Measurements from ENCODE around the gene GRB10.
A peak's percentile ranks its signal among the peaks of the same experiment; 100 is the strongest.

Gene GRB10

DNA sequence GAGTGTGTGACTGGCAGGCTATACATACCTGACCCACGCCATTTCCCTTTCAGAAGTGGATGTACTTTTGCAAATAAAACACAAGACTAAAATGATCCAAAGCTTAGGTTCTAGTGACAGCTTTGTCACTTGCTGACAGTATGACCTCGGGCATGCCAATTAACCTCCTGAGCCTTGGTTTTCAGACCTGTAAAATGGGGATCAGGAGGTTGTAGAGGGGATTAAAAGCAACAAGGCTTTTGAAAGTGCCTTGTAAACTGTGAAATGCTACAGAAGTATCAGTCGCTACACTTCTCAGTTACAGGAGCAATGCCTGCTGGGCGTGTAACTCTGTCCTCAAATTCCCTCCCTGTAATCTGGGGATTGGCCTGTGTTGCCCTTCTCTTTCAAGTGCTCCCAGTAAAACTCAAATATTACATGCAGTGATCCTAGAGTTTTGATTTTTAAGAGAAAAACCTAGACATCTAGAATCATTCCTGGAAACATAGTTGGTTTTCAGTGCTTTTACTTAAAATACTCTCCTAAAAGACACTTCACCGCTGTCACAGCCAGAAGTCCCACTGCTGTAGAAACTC, 8.8 kb upstream of the GRB10 start:
- H3K27ac ChIP-seq (ENCODE audit: low read depth, low read length, severe bottlenecking), result peak overlapping the region; percentile 78

DNA sequence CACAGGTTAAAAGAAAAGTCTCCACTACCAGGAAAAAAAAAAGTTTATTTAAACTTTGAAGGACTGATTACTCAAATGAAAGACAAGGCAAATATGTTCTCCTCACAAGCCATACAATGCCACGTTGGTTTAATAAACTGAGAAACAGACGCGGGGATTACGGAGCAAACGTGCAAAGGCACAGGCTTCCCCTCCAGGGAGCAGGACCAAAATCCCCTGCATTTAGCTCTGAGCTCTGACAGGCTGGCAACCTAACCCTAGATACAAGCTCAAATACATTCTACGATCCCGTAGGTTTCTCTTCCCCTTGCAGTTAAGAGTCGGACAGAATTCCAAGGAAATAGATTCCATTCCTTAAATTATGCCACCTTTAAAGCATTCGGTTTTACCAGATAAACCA, 7.7 kb upstream of the GRB10 start:
- H3K9me3 ChIP-seq (ENCODE audit: control insufficient read depth, low read length), result peaks cover 10% of the 10 kb centered on the region
- H3K4me1 ChIP-seq (ENCODE audit: control insufficient read depth, insufficient read depth, low read length, poor library complexity, severe bottlenecking), result peaks cover 16% of the 10 kb centered on the region
- WGBS, 2 experiments (ENCODE audit: insufficient coverage in 2 of 2), result 88 to 93% methylated on average over 6 to 7 of the region's 9 CpGs
- no peak overlapping the region for H3K27ac ChIP-seq (ENCODE audit: low read depth, low read length, severe bottlenecking)
- H3K36me3 ChIP-seq (ENCODE audit: control insufficient read depth, insufficient read depth, low read length), result peaks cover 24% of the 10 kb centered on the region
- no peak overlapping the region for H3K4me3 ChIP-seq (ENCODE audit: extremely low read depth, insufficient read depth, low read length, poor library complexity, severe bottlenecking)

More for the DNA sequence above, 8.8 kb upstream of the GRB10 start:
- 60 to 70% methylated on average over 4 of the region's 5 CpGs for WGBS, 2 experiments (ENCODE audit: insufficient coverage in 2 of 2)
- peaks cover 16% of the 10 kb centered on the region for H3K4me1 ChIP-seq (ENCODE audit: control insufficient read depth, insufficient read depth, low read length, poor library complexity, severe bottlenecking)
- H3K4me3 ChIP-seq (ENCODE audit: extremely low read depth, insufficient read depth, low read length, poor library complexity, severe bottlenecking), result peak overlapping the region; percentile 64
- peaks cover 10% of the 10 kb centered on the region for H3K9me3 ChIP-seq (ENCODE audit: control insufficient read depth, low read length)
- peaks cover 22% of the 10 kb centered on the region for H3K36me3 ChIP-seq (ENCODE audit: control insufficient read depth, insufficient read depth, low read length)

DNA sequence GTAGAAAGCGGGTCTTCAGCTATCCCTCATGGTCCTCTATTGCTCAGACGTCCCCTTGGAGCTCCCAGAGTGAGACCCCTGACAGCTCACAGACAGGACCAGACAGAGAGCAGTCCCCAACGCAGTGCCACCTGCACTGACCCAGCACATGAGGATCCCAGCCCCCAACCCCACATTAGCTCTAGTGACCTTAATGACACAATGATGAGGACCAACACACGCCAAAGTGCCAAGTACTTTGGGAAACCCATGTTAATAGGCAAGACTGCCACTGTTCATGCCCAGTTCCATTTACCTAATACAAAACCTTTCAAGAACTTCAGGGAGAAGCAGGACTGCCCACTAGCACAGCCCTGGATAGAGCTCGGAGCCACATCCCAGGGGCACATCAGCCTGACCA, 5.7 kb upstream of the GRB10 start:
- peaks cover 10% of the 10 kb centered on the region for H3K9me3 ChIP-seq (ENCODE audit: control insufficient read depth, low read length)
- WGBS, 2 experiments (ENCODE audit: insufficient coverage in 2 of 2), result 89 to 100% methylated on average over 5 of the region's 5 CpGs
- H3K4me3 ChIP-seq (ENCODE audit: extremely low read depth, insufficient read depth, low read length, poor library complexity, severe bottlenecking), result no peak overlapping the region
- H3K4me1 ChIP-seq (ENCODE audit: control insufficient read depth, insufficient read depth, low read length, poor library complexity, severe bottlenecking), result peaks cover 11% of the 10 kb centered on the region
- peaks cover 26% of the 10 kb centered on the region for H3K36me3 ChIP-seq (ENCODE audit: control insufficient read depth, insufficient read depth, low read length)
- no peak overlapping the region for H3K27ac ChIP-seq (ENCODE audit: low read depth, low read length, severe bottlenecking)

DNA sequence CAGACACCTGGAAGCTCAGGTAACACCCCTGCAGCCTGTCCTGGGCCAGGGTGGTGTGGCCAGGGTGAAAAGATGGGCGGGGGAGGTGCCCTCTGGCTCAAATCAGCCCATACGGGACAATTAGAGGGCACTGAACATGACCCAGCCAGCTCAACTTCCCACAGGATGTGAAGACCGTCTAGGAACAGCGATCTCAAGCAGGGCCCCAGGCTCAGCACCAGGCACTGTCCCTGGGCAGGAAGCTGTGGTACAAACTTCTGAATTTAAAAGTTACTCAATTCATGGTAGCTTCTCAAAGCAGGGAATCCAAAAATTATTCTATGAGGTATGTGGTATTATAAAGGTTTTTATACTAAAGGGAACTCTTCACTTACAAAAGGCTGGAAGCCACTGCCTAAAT, 5.1 kb upstream of the GRB10 start:
- H3K36me3 ChIP-seq (ENCODE audit: control insufficient read depth, insufficient read depth, low read length), result peaks cover 26% of the 10 kb centered on the region
- peaks cover 11% of the 10 kb centered on the region for H3K4me1 ChIP-seq (ENCODE audit: control insufficient read depth, insufficient read depth, low read length, poor library complexity, severe bottlenecking)
- no peak overlapping the region for H3K4me3 ChIP-seq (ENCODE audit: extremely low read depth, insufficient read depth, low read length, poor library complexity, severe bottlenecking)
- H3K9me3 ChIP-seq (ENCODE audit: control insufficient read depth, low read length), result peaks cover 10% of the 10 kb centered on the region
- 92 to 97% methylated on average over 4 of the region's 4 CpGs for WGBS, 2 experiments (ENCODE audit: insufficient coverage in 2 of 2)
- H3K27ac ChIP-seq (ENCODE audit: low read depth, low read length, severe bottlenecking), result no peak overlapping the region

DNA sequence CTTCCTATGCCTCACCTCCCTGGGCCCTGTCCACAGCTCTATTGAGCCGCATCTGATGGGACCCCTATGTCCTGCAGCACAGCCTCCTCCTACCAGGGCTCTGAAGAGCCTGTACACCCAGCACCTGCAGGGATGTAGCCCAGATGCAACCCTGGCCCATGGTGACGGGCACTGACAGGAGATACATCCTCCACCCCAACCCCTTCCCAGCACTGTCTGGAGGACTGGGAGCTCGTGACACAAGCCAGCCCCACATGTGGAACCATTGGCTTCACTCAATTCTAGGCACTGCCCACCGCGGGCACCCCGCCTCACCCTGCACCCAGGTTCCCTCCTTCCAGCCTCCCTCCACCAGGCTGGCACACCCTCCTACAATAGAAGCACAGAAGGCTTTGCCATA, 2.6 kb upstream of the GRB10 start:
- H3K27ac ChIP-seq (ENCODE audit: low read depth, low read length, severe bottlenecking), result no peak overlapping the region
- peaks cover 10% of the 10 kb centered on the region for H3K9me3 ChIP-seq (ENCODE audit: control insufficient read depth, low read length)
- peaks cover 8% of the 10 kb centered on the region for H3K4me1 ChIP-seq (ENCODE audit: control insufficient read depth, insufficient read depth, low read length, poor library complexity, severe bottlenecking)
- no peak overlapping the region for H3K4me3 ChIP-seq (ENCODE audit: extremely low read depth, insufficient read depth, low read length, poor library complexity, severe bottlenecking)
- H3K36me3 ChIP-seq (ENCODE audit: control insufficient read depth, insufficient read depth, low read length), result peaks cover 26% of the 10 kb centered on the region
- WGBS, 2 experiments (ENCODE audit: insufficient coverage in 2 of 2), result 97% methylated on average over 6 of the region's 6 CpGs; no CpG with 5 or more reads in 1 of the 2 experiments

DNA sequence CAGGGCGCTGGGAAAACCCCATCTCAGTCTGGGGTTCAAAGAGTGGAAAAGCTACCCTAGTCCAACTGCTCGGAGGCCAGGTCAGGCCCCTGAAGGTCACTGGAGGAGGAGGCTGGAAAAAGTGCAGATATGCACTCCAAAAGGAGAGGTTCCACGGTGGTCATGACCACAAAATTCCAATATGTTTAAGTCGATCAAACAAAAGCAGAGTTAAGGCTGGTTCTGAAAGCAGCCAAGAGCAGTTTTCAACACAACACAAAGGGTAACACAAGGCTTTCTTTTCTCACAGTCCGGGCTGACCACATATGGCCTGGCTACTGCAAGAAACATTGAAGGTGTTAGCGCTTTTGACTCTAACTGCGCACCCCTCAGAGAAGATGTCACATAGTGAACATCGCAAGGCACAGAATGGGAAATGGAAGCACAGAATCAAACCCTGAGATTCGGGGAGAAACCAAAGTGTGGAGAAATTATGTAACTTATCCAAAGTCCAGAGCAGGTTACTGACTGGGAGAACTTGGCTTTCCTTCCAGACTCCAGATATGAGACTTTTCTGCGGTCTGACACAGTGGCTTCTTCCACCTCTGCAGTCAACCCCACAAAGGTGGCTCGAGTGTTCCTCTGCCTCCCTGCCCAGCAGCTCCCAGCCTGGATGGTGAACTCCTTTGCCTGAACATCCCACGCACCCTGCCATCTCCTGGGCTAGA, 1.3 kb upstream of the GRB10 start:
- peaks cover 23% of the 10 kb centered on the region for H3K36me3 ChIP-seq (ENCODE audit: control insufficient read depth, insufficient read depth, low read length)
- no peak overlapping the region for H3K4me3 ChIP-seq (ENCODE audit: extremely low read depth, insufficient read depth, low read length, poor library complexity, severe bottlenecking)
- 90 to 92% methylated on average over 8 to 12 of the region's 12 CpGs for WGBS, 2 experiments (ENCODE audit: insufficient coverage in 2 of 2)
- peaks cover 5% of the 10 kb centered on the region for H3K4me1 ChIP-seq (ENCODE audit: control insufficient read depth, insufficient read depth, low read length, poor library complexity, severe bottlenecking)
- no peak overlapping the region for H3K27ac ChIP-seq (ENCODE audit: low read depth, low read length, severe bottlenecking)
- H3K9me3 ChIP-seq (ENCODE audit: control insufficient read depth, low read length), result peaks cover 9% of the 10 kb centered on the region

DNA sequence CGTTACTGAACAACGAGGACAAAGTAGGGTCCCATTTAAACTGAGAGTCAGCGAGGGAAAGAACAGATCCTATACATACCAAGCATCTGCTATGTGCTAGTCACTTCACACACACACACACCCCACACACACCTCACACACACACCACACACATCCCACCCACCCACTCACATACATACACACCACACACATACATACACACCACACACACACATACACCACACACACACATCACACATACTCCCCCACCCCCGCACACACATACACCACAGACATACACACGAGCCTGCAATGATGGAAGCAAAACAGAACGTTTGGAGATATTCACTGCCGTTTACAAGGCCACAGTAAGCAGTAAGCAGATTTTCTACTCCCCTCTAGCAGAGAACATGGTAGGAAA, 607 bp upstream of the GRB10 start:
- peaks cover 2% of the 10 kb centered on the region for H3K9me3 ChIP-seq (ENCODE audit: control insufficient read depth, low read length)
- H3K4me1 ChIP-seq (ENCODE audit: control insufficient read depth, insufficient read depth, low read length, poor library complexity, severe bottlenecking), result peaks cover 5% of the 10 kb centered on the region
- WGBS, 2 experiments (ENCODE audit: insufficient coverage in 2 of 2), result 68 to 70% methylated on average over 4 to 6 of the region's 7 CpGs
- no peak overlapping the region for H3K27ac ChIP-seq (ENCODE audit: low read depth, low read length, severe bottlenecking)
- peak overlapping the region; percentile 40 for H3K4me3 ChIP-seq (ENCODE audit: extremely low read depth, insufficient read depth, low read length, poor library complexity, severe bottlenecking)
- H3K36me3 ChIP-seq (ENCODE audit: control insufficient read depth, insufficient read depth, low read length), result peaks cover 21% of the 10 kb centered on the region

DNA sequence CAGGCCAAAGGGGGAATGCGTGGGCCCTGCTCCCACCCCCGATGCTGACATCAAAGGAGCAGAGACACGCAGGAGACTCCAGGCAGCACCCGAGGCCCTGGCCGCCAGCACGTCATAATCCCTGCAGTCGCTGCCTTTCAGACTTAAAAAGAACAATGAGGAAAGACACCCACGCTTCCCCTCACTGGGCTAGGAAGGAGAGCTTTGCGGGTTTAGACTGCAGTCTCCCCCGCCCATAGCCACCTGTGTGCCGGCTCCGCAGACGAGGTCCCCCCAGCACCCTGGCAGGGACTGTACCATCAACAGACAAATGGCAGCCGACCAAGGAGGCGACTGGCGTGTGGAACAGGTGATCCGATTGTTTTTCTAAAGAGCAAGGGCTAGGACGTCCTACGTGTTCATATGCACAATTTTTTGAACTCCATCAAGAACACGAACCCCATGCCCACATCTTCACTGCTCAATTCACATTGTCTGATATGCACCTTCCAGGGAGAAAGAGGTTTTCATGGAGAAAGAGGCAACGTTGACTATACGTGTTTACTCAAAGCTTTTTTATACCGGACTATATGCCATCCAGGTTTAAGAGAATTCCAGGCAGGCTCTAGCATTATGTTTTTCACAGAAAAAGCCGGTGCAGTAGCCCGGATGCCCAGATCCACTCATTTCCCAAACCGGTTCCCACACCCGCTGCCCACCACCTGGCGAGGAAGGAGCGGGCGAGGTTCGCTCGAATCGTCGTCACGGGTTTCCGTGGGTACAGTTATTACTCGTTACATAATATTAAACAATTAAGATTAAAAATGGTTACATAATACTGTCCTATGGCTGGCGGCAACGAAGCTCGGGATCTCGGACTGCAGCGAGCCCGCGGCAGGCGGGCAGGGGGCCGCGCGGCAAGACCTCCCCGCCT, 1.1 kb downstream of the GRB10 start:
- Histone ChIP-seq H3K27ac (ENCODE audit: low read depth, low read length, severe bottlenecking) (no peak overlapping the region), H3K4me3 (ENCODE audit: extremely low read depth, insufficient read depth, low read length, poor library complexity, severe bottlenecking) (peak overlapping the region; percentile 14), H3K9me3 (ENCODE audit: control insufficient read depth, low read length) (no peaks in the 10 kb centered on the region), H3K36me3 (ENCODE audit: control insufficient read depth, insufficient read depth, low read length) (peaks cover 17% of the 10 kb centered on the region), H3K4me1 (ENCODE audit: control insufficient read depth, insufficient read depth, low read length, poor library complexity, severe bottlenecking) (peaks cover 5% of the 10 kb centered on the region)
- WGBS, 2 experiments (ENCODE audit: insufficient coverage in 2 of 2), result 76 to 80% methylated on average over 36 to 37 of the region's 49 CpGs

DNA sequence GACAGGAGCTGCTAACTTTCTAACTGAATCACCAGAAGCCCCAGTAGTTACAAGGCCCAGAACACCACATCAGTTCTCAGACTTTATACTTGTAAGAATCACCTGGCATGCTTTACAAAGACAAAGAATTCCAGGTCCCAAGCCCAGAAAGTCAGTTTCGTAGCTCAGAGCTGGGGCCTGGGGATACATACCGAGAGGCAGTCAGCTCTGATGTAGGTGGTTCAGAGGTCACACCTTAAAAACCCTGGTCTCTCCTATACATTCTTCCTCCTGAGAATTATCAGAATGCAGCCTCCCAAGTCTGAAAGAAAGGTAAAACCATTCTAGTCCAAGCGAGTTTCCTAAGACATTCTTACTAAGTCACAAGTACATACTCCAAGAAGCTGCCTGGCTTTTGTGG, 2.3 kb downstream of the GRB10 start:
- H3K27ac ChIP-seq (ENCODE audit: low read depth, low read length, severe bottlenecking), result no peak overlapping the region

DNA sequence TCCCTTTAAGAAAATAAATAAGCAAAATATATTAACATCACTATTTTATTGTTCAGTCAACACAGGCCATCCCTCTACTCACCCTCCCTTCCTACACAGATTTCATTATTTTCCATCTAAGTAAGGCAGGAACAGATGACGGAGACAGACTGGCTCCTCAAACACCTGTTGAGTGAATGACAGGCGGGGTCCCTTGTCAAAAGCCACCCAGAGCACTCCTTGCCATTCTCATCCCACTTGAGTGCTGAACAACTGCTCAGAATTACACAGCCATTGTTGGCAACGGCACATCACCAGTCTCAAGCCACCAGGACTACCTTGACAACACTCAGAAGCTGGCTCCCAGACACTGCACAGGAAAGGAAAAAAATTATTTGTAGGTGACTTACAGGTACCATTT, 3.3 kb downstream of the GRB10 start:
- Histone ChIP-seq H3K4me1 (ENCODE audit: control insufficient read depth, insufficient read depth, low read length, poor library complexity, severe bottlenecking) (peaks cover 5% of the 10 kb centered on the region), H3K9me3 (ENCODE audit: control insufficient read depth, low read length) (no peaks in the 10 kb centered on the region), H3K27ac (ENCODE audit: low read depth, low read length, severe bottlenecking) (no peak overlapping the region), H3K4me3 (ENCODE audit: extremely low read depth, insufficient read depth, low read length, poor library complexity, severe bottlenecking) (no peak overlapping the region), H3K36me3 (ENCODE audit: control insufficient read depth, insufficient read depth, low read length) (peaks cover 16% of the 10 kb centered on the region)
- 80 to 82% methylated on average over 2 to 3 of the region's 3 CpGs for WGBS, 2 experiments (ENCODE audit: insufficient coverage in 2 of 2)

More for the DNA sequence above, 2.3 kb downstream of the GRB10 start:
- Histone ChIP-seq H3K4me3 (ENCODE audit: extremely low read depth, insufficient read depth, low read length, poor library complexity, severe bottlenecking) (no peak overlapping the region), H3K4me1 (ENCODE audit: control insufficient read depth, insufficient read depth, low read length, poor library complexity, severe bottlenecking) (peaks cover 5% of the 10 kb centered on the region), H3K36me3 (ENCODE audit: control insufficient read depth, insufficient read depth, low read length) (peaks cover 15% of the 10 kb centered on the region), H3K9me3 (ENCODE audit: control insufficient read depth, low read length) (no peaks in the 10 kb centered on the region)
- WGBS, 2 experiments (ENCODE audit: insufficient coverage in 2 of 2), result 96% methylated on average over 2 of the region's 3 CpGs; no CpG with 5 or more reads in 1 of the 2 experiments

All from mesodermal cell (in vitro differentiated cells).